IMR-90 (cell line): ENCODE results near the gene SNTG2.

Source experiments
- CEBPB ChIP-seq: IDR thresholded peaks from 2 replicates; pipeline ENCODE4 v1.6.1; 2012; ENCODE audit warnings: low read depth, low read length, improper control_type of control experiment
- CHD1 ChIP-seq: IDR thresholded peaks from 2 replicates; pipeline ENCODE4 v1.6.1; 2012; ENCODE audit warnings: low read depth, low read length, improper control_type of control experiment
- CTCF ChIP-seq: conservative IDR thresholded peaks from 2 replicates; pipeline ENCODE4 v1.5.1; 2012; ENCODE audit warnings: mild to moderate bottlenecking, low read depth, low read length, improper control_type of control experiment
- ELK1 ChIP-seq: fragments of 150-350 bp; IDR thresholded peaks from 2 replicates; pipeline ENCODE4 v1.6.1; 2016; ENCODE audit warnings: low read depth, mild to moderate bottlenecking, low read length, moderate library complexity, borderline replicate concordance
- FOS ChIP-seq: fragments of 150-350 bp; IDR thresholded peaks from 2 replicates; pipeline ENCODE4 v1.6.1; 2016; ENCODE audit warnings: low read depth, low read length
- MAFK ChIP-seq: IDR thresholded peaks from 2 replicates; pipeline ENCODE4 v1.6.1; 2012; ENCODE audit warnings: low read depth, low read length, improper control_type of control experiment
- MAZ ChIP-seq: IDR thresholded peaks from 2 replicates; pipeline ENCODE4 v1.6.1; 2012; ENCODE audit warnings: low read depth, mild to moderate bottlenecking, low read length, improper control_type of control experiment, moderate library complexity, borderline replicate concordance
- MXI1 ChIP-seq: IDR thresholded peaks from 2 replicates; pipeline ENCODE4 v1.6.1; 2012; ENCODE audit warnings: low read depth, mild to moderate bottlenecking, low read length, moderate library complexity, borderline replicate concordance
- POLR2A ChIP-seq: IDR thresholded peaks from 2 replicates; pipeline ENCODE4 v1.6.1; 2012; ENCODE audit warnings: mild to moderate bottlenecking, low read depth, low read length
- RAD21 ChIP-seq: IDR thresholded peaks from 2 replicates; pipeline ENCODE4 v1.6.1; 2012; ENCODE audit warnings: low read length, improper control_type of control experiment
- RCOR1 ChIP-seq: IDR thresholded peaks from 2 replicates; pipeline ENCODE4 v1.6.1; 2012; ENCODE audit warnings: mild to moderate bottlenecking, low read length, improper control_type of control experiment; ENCODE audit not compliant: insufficient replicate concordance
- RFX5 ChIP-seq: IDR thresholded peaks from 2 replicates; pipeline ENCODE4 v1.8.0; 2012; ENCODE audit warnings: low read depth, mild to moderate bottlenecking, low read length, moderate library complexity
- SMC3 ChIP-seq: fragments of 150-350 bp; IDR thresholded peaks from 2 replicates; pipeline ENCODE4 v1.6.1; 2016; ENCODE audit warnings: low read depth, mild to moderate bottlenecking, antibody characterized with exemption, low read length, moderate library complexity
- USF2 ChIP-seq: fragments of 150-350 bp; IDR thresholded peaks from 2 replicates; pipeline ENCODE4 v1.6.1; 2017; ENCODE audit warnings: mild to moderate bottlenecking, antibody characterized with exemption, low read length, low read depth

- TF ChIP-seq CTCF (no peak), SMC3 (no peak), POLR2A (no peak), CEBPB (no peak), ELK1 (no peak), RAD21 (no peak), MAFK (no peak), USF2 (no peak), RCOR1 (no peak), MXI1 (no peak), FOS (no peak), RFX5 (no peak), MAZ (no peak), CHD1 (no peak)
Measured at GRCh38 chr2:938181-939005, 12.3 kb upstream of the SNTG2 start.
